GM21381 (cell line): Measurements from ENCODE around the gene SEC16A.
A peak's percentile ranks its signal among the peaks of the same experiment; 100 is the strongest.

Experiments used
- ATAC-seq: cut with Tn5 transposase; IDR thresholded peaks from one replicate; pipeline ENCODE4 v1.9.1; 2021; ENCODE audit warnings: mild to moderate bottlenecking, moderate library complexity; ENCODE audit not compliant: unreplicated experiment

Gene SEC16A

DNA sequence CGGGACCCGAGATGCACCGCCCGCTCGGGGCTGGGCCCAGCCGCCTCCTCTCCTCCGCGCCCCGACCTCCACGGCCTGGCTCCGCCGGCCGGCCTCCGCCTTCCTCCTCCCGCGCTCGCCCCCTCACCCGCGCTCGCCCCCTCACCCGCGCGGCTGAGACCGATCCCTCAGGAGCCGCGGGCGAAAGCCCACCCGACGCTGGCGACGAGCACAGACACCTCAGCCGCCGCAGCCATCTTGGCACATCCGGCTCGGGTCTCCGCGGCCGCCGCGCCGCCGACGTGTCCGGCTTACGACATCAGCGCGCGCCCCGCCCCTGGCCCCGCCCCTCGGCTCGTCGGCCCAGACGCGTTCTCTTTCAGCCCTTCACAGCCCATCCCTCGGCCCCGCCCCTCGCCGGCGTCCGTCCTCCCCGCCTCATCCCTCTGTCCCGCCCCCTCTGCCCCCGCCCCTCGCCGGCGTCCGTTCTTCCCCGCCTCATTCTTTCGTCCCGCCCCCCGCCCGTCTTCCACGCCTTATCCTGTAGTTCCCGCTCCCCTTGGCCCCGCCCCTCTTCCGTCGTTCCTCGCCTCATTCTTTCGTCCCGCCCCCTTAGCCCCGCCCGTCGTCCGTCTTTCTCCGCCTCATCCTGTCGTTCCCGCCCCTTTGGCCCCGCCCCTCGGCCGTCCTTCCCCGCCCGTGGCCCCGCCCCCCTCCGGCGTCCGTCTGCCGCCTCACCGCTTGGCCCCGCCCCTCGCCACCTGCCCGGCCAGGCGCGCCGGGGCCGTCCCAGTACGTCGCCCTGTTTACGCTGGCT, at the start of gene SEC16A:
Gene SEC16A, minus strand, starts transcription at position 248 of the 796 bp plus-strand sequence. CDS start 5,425 bp downstream, outside the sequence.
- peak; percentile 47 for ATAC-seq

DNA sequence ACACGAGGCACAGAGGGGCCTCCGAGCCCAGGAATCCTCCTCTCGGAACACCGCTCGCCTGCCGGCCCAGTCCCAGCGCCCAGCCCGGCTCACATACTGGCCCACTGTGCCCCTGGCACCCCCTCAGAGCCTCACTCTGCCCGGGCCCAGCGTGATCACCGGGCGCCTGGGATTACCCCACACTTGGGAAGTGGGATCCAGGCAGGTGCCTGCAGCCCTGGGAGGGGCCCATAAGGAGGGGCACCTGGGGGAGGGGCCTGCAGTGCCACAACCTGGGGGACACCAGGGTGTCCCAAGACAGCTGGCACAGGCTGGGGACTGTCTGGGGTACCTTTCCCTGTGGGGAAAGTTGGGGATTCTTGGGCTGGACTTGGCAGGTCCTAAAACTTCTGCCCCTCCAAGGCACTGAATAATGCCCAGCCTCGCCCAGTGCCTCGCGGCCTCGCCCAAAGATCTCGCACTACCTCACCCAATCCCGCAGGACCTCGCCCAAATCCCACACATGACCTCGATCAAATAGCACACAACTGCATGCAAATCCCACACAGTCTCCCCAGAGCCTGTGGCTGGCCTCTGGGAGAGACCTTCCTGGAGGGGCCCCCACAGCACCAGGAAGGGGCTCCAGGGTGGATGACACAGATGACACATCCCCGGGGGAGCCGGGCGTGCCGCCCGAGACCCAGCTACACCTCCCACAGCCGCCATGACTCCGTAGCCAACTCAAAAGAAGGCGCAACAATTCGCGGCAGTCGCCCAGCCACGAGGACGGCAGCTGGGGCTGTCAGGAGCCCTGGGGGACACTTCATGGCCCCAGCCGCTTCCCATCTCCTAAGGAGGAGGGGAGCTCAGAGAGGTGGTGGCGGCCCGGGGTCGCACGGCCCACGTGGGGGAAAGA, 49.3 kb upstream of the SEC16A start:
- no peak for ATAC-seq

DNA sequence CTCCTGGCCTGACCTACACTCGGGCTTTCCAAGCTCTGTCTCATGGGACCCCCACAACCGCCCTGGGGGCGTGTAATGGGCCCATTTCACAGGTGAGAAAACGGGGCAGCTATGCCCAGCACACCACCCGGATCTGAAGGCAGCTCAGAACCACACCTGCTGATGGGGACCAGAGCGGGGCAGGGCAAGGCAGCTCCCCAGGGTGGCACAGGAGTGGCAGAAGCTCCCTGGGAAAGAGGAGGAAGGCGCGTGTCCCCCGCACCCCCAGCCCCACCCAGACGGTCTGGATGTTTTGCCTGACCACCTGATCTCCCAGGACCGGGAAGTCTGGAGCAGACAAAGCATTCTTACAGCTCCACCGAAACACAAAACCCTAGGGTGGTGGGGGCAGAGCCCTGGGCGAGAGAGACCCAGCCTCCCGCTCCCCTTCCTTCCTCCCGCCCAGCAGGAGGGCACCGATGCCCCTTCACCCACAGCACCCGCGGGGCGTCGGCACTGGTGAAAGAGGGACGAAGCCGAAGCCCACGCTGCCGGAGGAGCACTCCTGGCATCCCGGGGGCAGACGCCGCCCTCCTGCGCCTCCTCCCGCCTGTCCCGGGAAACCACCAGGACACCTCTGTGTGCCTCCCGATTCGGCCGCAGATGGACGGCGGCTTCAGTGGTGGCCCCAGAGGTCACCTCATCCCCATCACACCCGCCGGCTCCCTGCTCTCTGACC, 48.5 kb upstream of the SEC16A start:
- ATAC-seq: no peak

DNA sequence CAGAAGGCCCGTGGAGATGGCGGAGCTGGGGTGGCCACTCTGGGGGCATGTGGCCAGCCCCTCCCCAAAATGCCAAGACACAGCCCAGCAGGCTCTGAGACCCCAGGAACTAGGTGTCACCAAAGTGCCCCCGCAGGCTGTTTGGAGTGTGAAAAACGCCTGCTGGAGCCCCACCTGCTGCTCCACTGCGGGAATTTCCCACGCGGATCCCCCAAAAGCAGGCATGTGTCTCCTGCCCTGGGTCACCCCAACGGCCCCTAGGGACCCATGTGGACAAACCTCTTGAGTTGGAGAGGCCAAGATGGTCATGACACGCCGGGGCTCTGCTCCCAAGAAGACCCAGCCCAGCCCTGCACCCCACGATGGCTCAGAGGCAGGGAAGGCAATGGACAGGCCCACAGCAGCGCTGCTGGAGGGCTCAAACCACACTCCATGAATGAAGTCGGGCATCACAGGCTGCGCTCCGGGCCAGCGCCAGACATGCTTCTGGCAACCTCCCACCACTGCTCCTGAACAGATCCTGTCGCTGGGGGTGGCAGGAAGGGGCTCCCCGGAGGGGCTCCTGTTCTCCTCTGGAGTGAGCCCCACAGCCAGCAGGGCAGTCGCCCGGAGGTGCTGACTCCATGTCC, 47.7 kb upstream of the SEC16A start:
- no peak for ATAC-seq

GRCh38 chr9:136529516-136530460, 46.9 kb upstream of the SEC16A start:
- ATAC-seq: no peak

DNA sequence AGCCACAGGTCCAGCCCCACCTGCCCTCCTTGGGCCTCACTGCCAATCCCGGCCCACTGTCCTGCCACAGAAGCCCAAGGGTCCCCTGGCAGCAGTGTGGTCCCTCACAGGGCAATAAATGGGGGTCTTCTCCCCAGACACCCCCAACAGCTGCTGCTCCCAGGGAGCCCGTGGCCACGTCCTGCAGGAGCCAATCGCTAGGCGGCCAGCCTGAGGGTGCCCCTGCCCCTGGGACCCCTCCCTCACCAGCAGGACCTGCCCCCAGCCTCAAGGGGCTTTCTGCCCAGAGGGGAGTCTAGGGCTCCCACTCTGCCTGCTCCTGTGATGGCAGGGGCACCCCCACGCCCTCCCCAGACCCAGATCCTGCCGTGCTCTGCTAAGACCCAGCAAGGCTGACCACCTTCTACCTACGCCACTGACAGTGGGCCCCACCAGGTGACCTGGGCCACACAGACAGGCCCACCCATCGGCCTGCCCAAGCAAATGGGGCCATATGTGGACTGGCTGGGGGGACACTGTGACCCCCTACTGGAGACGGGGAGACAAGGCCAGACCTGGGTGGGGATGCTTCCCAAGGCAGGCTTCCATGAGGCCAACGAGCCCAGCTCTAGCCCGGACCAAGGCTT, 46.0 kb upstream of the SEC16A start:
- ATAC-seq: no peak

- no peak for ATAC-seq
Measured at GRCh38 chr9:136527721-136528710, 45.2 kb upstream of the SEC16A start.

DNA sequence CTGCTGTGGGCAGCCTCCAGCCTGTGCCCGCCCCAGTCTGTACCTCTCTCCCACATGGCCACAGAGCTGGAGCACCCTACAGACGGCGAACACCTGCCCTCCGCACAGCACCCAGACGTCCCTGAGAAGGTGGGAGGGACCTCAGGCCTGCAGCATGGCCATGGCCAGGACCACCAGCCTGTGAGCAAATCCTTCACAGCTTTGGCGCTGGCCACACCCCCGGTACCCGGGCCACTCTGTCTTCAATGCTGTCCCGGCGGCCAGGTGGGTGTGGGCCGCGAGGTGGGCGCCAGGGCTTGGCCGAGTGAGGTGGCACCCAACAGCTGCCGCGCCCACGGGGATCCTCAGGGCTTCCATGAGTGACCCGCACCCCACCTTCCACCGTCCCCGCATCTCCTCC, 44.3 kb upstream of the SEC16A start:
- ATAC-seq: no peak

DNA sequence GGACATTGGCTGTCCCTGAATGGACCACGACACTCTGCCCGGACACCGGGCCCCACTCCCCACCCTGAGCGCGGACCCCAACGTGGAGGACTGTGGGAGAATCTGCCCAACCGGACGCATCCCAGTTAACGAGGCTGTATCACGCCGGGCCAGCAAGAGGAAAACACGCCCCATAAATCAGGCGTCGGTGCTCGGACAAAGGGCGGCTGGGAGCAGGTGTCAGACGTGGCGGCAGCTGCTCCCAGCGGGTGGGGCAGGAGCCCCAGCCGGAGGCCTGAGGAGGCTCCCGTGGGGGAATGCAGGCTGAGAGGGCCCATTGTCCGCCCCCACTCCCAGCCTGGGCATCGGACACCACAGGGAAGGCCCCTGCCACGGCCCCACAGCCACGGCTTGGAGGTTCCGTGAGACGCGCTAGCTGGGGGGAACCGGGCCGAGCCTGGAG, 43.8 kb upstream of the SEC16A start:
- no peak for ATAC-seq

DNA sequence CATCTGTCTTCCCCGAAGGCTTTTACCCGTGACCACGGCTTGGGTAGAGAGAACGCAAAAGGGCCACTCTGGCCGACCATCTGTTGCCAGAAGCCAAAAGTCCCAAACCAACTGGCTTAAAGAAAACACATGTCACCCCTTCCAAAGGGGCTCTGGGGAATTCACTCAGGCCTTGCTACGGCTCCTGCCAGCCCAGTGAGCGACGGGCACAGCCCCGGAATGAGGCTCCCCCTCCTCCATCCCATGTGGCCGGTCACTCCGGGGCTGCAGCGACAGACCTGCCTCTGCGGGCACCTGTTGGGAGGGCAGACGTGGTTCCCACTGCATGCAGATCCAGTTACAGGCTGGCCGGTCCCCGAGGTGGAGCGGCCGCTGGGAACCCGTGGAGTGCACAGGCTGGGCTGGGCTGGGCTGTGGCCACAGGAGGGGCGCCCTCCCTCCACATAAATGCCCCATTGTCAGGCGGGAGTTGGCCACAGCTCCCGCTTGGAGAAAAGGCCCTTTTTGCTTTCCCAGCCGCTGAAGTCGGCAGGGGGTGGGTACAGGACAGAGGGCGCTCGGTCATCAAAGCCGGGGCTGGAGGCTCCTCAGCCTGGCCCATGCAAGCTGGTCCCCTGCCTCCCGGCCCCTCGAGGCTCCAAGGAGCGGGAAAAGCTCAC, 43.1 kb upstream of the SEC16A start:
- no peak for ATAC-seq

- ATAC-seq: no peak
Measured at GRCh38 chr9:136525207-136525606, 42.4 kb upstream of the SEC16A start.

DNA sequence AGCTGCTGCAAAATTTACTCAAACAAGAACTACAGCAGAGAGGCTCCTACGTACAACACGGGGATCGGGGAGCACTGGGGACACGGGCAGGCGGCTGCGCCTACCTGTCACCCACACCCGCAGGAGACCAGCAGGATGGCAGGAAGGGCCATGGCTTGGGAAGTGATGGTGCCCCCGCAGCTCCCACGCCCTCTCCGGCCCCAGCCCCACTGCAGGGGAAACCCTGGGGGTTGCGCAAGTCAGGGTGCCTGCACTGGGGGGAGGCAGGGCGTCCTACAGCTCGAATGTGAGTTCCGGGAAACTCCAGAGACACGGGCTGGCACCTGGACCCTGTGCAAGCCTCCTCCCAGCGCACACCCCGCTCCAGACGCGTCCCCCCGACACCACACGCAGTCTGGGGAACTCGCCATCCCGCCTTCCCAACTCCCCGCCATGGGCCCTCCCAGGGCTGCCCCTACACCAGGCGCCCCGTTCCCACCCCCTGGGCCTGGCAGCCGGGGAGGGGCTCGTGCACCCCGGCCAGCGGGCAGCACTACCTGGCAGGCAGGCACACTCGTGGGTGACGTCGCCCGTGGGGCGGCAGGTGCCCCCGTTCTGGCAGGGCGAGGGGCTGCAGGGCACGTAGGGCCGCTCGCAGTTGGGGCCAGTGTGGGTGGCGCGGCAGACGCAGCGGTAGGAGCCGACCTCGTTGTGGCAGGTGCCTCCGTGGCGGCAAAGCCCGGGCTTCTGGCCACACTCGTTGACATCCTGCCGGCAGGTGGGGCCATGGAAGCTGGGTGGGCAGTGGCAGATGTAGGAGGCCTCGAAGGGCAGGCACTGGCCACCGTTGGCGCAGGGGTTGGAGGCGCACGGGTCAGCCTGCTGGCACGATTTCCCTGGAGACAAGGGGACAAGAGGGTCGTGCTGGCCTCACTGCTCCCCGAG, 39.7 kb upstream of the SEC16A start:
- ATAC-seq: no peak

- ATAC-seq: no peak
Measured at GRCh38 chr9:136521537-136521936, 38.7 kb upstream of the SEC16A start.

DNA sequence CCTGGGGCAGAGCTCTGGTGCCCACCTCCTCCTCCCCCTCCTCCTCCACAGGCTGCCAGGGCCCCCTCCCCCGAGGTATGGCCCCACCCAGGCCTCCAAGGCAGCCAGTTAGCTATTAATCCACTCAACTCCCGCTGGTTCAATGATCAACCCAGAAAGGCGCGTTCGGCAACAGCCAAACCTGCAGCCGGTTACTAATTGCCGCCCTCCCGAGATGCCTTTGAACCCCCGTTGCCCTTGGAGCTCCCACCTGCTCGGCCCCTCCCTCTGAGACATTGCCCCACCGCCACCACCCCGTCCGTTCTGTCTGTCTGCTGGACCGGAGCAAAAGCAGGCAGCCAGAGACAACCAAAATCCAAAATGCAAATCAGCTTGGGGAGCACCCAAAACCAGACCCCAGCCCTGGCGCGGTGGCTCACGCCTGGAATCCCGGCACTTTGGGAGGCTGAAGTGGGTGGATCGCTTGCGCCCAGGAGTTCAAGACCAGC, 37.3 kb upstream of the SEC16A start:
- no peak for ATAC-seq

DNA sequence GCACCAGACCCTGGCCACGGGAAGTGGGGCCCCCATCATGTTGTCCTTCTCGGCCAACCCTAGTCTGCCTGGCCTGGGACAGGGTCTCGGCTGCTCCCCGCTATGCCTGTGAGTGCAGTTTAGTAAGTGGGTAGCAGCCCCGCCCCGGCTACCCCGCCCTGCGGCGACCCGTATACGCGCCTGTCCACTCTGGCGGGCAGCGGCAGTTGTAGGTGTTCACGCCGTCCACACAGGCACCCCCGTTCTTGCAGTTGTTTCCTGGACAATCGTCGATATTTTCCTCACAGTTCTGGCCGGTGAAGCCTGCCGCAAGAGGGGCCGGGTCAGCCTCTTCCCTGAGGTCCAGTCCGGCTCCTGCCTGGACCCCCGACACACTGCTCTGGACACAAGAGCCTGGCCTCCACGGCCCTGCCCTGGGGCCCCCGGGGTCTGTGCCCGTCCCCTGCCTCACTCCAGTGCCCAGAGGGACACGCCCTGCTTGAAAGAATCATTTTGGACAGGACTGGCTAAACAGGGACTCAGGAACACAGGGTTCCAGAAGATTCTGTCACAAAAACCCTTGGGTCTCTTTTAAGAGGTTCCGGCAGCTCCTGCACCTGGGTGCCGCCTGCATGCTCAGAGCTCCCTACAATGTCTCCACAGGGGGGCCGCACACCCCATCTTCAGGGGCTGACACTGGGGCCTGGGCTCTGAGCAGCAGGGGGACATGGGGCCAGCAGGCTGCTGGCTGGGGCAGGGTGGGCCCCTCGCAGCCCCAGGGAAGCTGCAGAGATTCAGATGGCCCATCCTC, 36.6 kb upstream of the SEC16A start:
- no peak for ATAC-seq
